ENCODE measurements around the gene CERK.

- TF ChIP-seq POLR2AphosphoS5 (IDR thresholded peaks at IDR 0.05; ENCODE audit: low read depth, low read length) = no peak
- no peak for TF ChIP-seq TAF1 (IDR thresholded peaks at IDR 0.05; ENCODE audit: borderline replicate concordance, insufficient read depth, low read length)
- no peak for TF ChIP-seq FOXP2 (optimal IDR thresholded peaks at IDR 0.05; ENCODE audit: borderline replicate concordance, extremely low read depth, extremely low read length, insufficient read depth)
Measured at GRCh38 chr22:46753360-46753759, 15.3 kb upstream of the CERK start.

All from PFSK-1 (cell line).